ENCODE measurements around the gene NFKBIZ.

NFKBIZ gene

DNA sequence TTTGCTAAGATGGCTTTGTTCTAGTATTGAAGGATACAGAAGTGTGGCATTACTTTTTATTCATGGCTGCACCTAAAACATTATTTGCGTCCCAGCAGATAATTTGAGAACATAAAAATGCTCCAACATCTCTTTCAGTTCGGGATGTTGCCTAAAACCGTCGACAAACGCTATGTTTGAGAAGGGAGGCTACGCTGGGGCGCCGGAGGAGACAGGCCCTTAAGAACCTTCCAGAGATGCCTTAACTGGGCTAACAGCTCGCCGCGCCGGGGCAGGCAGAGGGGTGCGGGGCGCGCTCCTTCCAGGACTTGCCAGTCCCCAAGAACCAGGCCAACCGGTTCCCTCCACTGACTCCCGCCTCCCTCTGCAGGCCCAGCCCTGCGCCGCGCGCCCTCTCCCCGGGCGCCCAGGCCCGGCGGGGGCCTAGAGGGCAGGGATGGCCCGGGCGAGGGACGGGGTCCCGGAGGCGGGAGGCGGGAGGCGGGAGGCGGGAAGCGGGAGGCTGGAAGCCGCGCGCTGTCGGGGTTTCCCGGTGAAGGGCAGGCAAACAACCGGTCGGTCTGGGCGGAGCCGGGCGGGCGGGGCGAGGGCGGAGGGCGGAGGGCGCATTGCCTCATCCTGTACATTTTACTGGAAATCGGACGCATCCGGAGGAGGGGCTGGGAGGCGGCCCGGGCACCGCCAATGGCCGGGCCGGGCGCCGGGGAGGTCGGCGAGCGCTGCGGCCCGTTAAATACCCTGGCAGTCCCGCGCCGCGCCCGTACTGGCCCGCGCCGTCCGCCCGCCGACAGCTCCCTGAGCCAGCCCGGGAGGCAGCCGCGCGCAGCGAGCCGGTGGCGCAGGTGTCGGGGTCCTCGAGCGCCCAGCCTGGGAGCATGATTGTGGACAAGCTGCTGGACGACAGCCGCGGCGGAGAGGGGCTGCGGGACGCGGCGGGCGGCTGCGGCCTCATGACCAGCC is at the start of gene NFKBIZ:
Gene NFKBIZ (plus strand): TSS at position 761 of the 960 bp plus-strand sequence. CDS start 115 bp downstream, at position 876.
- DNase-seq (ENCODE audit: low read depth in 2 of 2), result peak; percentile 87 to 90

- DNase-seq (ENCODE audit: low read depth in 2 of 2), result no peak
Observed at GRCh38 chr3:101801174-101801573, 48.1 kb upstream of the NFKBIZ start.

GRCh38 chr3:101802179-101802578 is 47.1 kb upstream of the NFKBIZ start:
- DNase-seq (ENCODE audit: low read depth in 2 of 2), result no peak

GRCh38 chr3:101803173-101803782 is 46.0 kb upstream of the NFKBIZ start:
- peak in 1 of 2 donors; percentile 48 for DNase-seq (ENCODE audit: low read depth in 2 of 2)

DNA sequence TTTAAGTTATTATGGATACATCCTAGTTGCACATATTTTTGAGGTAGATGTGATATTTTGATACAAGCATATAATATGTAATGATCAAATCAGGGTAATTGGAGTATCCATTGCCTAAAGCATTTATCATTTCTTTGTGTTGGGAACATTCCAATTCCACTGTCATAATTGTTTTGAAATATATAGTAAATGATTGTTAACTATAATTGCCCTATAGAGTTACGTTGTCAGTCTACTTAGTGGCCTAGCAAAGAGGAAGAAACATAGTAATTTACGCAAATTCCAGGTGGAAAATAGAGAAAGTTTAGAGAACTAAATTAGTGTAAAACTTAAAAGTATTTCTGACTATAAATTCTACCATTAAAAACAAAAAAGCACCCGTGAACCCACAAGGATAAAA is 45.4 kb upstream of the NFKBIZ start:
- no peak for DNase-seq (ENCODE audit: low read depth in 2 of 2)

DNA sequence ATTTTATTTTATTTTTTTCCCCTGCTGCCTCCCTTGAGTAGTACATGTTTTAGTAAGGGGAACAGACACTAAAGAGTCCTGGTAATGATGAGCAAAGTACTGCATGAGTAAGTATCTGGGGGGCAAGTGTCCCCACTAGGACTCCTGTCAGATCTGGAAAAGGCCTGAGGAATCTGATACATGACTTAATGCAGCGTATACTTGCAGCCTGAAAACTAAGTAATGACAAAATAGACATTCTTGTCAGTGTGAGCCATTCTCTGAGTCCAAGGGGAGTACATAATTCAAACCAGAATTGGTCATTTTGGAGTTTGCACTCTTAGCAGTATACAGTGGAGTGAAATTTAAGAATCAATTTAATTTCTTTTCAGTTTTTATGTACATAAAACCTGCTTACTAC is 42.8 kb upstream of the NFKBIZ start:
- DNase-seq (ENCODE audit: low read depth in 2 of 2), result no peak

DNA sequence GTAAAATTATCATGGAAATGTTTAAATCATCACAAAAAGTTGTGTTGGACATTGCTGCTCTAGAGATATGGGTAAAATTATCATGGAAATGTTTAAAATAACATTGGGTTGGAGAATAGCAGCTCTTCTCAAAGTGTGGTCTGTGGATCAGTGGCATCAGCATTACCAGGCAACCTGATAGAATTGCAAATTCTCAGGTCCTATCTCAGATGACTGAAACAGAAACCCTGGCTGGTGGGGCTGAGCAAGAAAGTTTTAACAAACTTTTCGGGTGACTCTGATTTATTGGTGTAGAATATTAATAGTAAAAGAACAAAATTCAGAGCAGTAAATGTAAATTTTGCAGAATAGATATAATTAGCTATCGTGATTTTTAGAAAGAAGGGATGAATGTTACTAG is 41.4 kb upstream of the NFKBIZ start:
- no peak for DNase-seq (ENCODE audit: low read depth in 2 of 2)

DNA sequence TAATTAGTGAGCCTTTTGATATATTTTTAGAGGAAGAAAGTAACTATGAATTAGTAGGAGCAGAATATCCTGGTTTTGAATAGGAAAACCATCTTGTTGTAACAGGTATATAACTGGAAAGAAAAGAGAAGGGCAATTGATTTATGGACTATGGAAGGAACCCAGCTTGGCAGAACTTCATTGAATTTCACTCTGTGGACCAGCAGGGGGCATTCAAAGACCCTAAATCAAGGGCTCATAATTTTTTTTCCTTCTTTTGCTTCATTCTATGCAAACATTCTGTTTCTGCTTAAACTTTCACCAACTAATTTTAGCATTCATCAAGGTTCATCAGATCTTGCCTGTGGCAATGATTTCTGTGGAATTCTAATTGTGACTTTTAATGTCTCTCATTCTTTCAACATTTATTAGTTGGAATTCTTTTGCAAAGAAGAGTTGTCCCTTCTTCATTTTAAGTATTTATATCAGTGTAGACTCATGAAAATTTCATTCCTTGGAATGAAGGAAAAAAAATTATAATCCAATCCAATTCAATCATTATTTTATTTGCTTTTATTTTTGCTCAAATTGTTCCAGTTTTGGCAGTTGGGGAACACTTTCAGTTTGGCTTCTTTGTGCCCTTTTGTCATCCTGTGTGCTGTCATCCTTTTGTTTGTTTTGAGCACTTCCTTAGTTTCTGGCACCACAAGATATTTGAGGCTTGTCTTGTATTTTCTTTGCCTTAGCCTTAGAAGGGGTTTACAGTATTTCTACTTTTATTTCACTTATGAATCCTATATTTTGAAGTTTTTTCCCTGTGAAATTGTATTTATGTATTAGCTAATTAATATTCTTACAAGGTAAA is 39.9 kb upstream of the NFKBIZ start:
- DNase-seq (ENCODE audit: low read depth in 2 of 2), result peak in 1 of 2 donors; percentile 35

- DNase-seq (ENCODE audit: low read depth in 2 of 2), result no peak
Observed at GRCh38 chr3:101810022-101810418, 39.3 kb upstream of the NFKBIZ start.

DNA sequence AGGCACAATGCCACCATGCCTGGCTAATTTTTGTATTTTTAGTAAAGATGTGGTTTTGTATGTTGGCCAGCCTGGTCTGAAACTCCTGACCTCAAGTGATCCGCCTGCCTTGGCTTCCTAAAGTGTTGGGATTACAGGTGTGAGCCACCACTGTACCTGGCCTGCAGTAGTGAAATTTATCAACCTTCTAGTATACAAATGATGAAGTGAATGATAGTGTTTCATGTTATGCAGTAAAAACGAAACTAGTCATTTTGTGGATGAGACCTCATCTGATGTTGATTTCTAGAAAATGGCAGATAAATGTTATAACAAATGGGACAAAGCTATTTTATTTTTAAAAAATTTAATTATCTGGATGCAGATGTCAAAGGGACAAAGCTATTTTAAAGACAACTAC is 37.4 kb upstream of the NFKBIZ start:
- DNase-seq (ENCODE audit: low read depth in 2 of 2), result no peak

GRCh38 chr3:101812895-101813294 is 36.4 kb upstream of the NFKBIZ start:
- no peak for DNase-seq (ENCODE audit: low read depth in 2 of 2)

- no peak for DNase-seq (ENCODE audit: low read depth in 2 of 2)
Observed at GRCh38 chr3:101813817-101814440, 35.4 kb upstream of the NFKBIZ start.

- no peak for DNase-seq (ENCODE audit: low read depth in 2 of 2)
Observed at GRCh38 chr3:101814835-101815234, 34.5 kb upstream of the NFKBIZ start.

DNA sequence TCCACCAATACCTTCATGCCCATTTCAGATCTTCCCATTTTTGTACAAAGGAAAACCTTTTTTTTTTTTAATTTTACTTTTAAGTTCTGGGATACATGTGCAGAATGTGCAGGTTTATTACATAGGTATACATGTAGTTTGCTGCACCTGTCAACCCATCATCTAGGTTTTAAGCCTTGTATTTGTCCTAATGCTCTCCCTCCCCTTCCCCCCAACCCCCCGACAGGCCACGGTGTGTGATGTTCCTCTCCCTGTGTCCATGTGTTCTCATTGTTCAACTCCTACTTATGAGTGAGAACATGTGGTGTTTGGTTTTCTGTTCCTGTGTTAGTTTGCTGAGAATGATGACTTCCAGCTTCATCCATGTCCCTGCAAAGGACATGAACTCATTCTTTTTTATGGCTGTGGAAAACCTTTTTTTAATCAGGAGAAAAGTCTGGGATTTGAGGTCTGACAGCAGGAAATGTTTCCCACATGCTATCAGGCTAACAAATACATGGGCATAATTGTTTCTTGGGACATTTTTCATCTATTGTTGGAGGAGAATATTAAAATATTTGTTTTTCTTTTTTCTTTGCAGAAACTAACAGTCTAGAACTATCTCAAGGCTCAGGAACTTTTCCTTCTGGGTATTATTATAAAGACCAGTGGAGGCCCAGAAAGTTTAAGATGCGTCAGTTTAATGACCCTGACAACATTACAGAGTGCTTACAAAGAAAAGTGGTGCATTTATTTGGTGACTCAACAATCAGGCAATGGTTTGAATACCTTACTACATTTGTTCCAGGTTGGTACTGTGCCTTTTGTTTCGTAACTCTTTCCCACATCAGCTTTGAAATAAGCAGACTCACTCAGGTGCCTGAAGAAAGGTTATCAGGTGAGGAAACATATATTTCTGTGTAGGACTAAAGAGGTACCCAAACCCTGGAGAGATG is 32.8 kb upstream of the NFKBIZ start:
- no peak for DNase-seq (ENCODE audit: low read depth in 2 of 2)

DNA sequence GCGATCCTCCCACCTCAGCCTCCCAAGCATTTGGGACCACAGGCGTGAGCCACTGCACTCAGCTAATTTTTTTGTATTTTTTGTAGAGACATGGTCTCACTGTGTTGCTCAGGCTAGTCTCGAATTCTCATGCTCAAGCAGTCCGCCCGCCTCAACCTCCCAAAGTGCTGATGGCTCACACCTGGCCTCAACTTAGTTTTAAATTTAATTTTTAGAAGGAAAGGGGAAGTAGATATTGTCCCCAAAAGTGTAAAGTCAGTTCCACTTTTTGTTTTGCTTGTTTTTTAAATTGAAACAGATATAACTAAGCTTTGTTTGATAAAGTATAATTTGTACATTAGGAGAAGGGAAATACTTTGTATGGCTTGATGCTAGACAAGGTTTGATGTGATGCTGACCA is 31.3 kb upstream of the NFKBIZ start:
- no peak for DNase-seq (ENCODE audit: low read depth in 2 of 2)

- no peak for DNase-seq (ENCODE audit: low read depth in 2 of 2)
Observed at GRCh38 chr3:101819649-101820206, 29.6 kb upstream of the NFKBIZ start.

GRCh38 chr3:101821503-101821902 is 27.8 kb upstream of the NFKBIZ start:
- no peak for DNase-seq (ENCODE audit: low read depth in 2 of 2)

DNA sequence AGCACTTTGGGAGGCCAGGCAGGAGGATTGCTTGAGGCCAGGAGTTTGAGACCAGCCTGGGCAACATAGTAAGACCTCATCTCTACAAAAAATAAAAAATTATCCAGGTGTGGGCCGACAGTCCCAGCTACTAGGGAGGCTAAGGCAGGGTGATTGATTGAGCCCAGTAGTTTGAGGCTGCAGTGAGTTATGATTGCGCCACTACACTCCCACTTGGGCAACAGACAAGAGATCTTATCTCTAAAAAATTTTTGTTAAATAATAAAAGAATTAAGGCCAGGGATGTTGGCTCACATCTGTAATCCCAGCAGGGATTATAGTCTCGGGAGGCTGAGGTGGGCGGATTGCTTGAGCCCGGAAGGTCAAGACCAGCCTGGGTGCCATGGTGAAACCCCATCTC is 25.8 kb upstream of the NFKBIZ start:
- DNase-seq (ENCODE audit: low read depth in 2 of 2), result no peak

DNA sequence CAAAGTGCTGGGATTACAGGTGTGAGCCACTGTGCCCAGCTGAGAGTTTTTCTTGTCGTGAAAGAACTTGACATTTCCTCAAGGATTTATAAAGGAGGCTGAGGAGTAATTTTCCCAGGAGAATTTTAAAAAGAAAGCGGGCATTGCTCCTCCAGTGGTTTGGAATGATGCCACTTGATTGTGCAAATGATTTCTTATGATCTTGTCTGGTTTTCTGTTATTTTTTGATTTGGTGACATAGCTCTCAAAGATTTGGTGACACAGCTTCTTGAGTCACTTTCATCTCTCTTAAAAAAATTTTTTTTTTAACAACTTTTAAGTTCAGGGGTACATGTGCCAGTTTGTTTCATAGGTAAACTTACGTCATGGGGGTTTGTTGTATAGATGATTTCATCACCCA is 24.6 kb upstream of the NFKBIZ start:
- no peak for DNase-seq (ENCODE audit: low read depth in 2 of 2)

- no peak for DNase-seq (ENCODE audit: low read depth in 2 of 2)
Observed at GRCh38 chr3:101825904-101826445, 23.3 kb upstream of the NFKBIZ start.

Data from activated CD4-positive, alpha-beta T cell treated with anti-CD3 and anti-CD28 coated beads for 24 hours (primary cell).